H1 (cell line): ENCODE measurements around the gene RNF157. TPM values are rescaled to one million over a fixed set of nuclear protein-coding genes. Genes with fewer than 3 reads are reported as not detected.

ENCODE experiments used
- POLR2A ChIP-seq, 2 experiments: IDR thresholded peaks; 1 replicate in 1 of 2; 2 replicates in 1 of 2; pipeline ENCODE4 v1.6.1; 2011; ENCODE audit warnings: low read depth in 2 of 2, low read length in 2 of 2, mild to moderate bottlenecking in 2 of 2; ENCODE audit errors: control extremely low read depth in 1 of 2
- polyA plus RNA-seq, 7 experiments: library from polyadenylated mRNA; depleted of rRNA in 3 of 7; stranded (reverse) in 5 of 7; unstranded in 2 of 7; fragments of >200 nt in 5 of 7; fragments of 200-250 nt in 2 of 7; gene quantifications; 1 replicate in 5 of 7; 2 replicates in 1 of 7; 4 replicates in 1 of 7; pipeline versions ENCODE4 v1.2.1 to v1.2.3, GENCODE V29; 2011 to 2013; ENCODE audit warnings: missing spikeins in 2 of 7, mixed read lengths in 2 of 7
- total RNA-seq: library from RNA; stranded (reverse); fragmentation: NEBNext Ultra II Directional; extraction: Animal tissue kit (Norgen Biotek cat#: 25700); gene quantifications from 2 replicates; pipeline ENCODE4 v1.2.1, GENCODE V29; 2021
- TF ChIP-seq, protein P1 (sequence below), 3 experiments: IDR thresholded peaks; 1 replicate in 2 of 3; 2 replicates in 1 of 3; pipeline versions ENCODE4 v1.5.1 to v1.6.1; 2011; ENCODE audit warnings: low read length in 3 of 3, mild to moderate bottlenecking in 3 of 3, inconsistent platforms in 2 of 3, low read depth in 1 of 3, moderate library complexity in 1 of 3; ENCODE audit not compliant: insufficient read depth in 1 of 3; ENCODE audit errors: control extremely low read depth in 1 of 3

Gene RNF157
- total and polyA plus RNA-seq, 2 of the 8 experiments (the other 6 are each of a cell fraction or from before 2014, with no cell fraction given), result 13.4 to 16.7 TPM

DNA sequence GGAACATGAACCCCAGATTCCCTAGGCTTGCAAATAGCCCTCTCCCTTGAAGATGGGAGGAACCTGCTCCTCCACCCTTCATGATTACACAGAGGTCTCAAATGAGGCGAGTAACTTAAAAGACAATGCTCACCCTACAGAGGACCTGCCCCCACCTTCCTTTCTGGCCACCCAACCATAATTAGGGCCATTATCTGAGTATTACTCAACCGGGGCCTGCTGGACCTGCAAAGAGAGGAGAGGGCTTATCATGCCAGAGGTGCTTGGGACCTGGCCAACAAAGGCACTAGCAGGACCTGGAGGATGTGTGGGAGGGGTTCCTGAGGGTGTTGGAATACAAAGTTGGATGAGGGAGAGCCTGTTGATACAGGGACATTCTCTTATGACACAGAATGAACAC, 42.4 kb downstream of the RNF157 start (continued):
- TF ChIP-seq, protein P1, sequence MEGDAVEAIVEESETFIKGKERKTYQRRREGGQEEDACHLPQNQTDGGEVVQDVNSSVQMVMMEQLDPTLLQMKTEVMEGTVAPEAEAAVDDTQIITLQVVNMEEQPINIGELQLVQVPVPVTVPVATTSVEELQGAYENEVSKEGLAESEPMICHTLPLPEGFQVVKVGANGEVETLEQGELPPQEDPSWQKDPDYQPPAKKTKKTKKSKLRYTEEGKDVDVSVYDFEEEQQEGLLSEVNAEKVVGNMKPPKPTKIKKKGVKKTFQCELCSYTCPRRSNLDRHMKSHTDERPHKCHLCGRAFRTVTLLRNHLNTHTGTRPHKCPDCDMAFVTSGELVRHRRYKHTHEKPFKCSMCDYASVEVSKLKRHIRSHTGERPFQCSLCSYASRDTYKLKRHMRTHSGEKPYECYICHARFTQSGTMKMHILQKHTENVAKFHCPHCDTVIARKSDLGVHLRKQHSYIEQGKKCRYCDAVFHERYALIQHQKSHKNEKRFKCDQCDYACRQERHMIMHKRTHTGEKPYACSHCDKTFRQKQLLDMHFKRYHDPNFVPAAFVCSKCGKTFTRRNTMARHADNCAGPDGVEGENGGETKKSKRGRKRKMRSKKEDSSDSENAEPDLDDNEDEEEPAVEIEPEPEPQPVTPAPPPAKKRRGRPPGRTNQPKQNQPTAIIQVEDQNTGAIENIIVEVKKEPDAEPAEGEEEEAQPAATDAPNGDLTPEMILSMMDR (IDR thresholded peaks at IDR 0.05; ENCODE audit: control extremely low read depth in 1 of 3, insufficient read depth in 1 of 3, low read depth in 1 of 3, low read length in 3 of 3), result no peak
- TF ChIP-seq POLR2A (IDR thresholded peaks at IDR 0.05; ENCODE audit: control extremely low read depth in 1 of 2, low read depth in 2 of 2, low read length in 2 of 2), result no peak
- TF ChIP-seq, all 59 proteins: peak for 0
